ENCODE measurements around the gene RAB14.
"Not testable (repeated sequence)": the region's sequence is repeated elsewhere in the genome, so short reads cannot be mapped to it uniquely, and the experiment has no call there.

The RAB14 gene

DNA sequence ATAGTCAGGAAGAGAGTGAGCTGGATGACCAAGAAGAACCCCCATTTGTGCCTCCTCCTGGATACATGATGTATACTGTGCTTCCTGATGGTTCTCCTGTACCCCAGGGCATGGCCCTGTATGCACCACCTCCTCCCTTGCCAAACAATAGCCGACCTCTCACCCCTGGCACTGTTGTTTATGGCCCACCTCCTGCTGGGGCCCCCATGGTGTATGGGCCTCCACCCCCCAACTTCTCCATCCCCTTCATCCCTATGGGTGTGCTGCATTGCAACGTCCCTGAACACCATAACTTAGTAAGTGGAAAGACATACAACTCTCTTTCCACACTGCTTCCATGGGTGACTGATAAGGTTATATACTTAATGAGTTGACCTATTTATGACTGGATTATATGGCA lies 51.5 kb downstream of the RAB14 start:
- DNase-seq: no peak

DNA sequence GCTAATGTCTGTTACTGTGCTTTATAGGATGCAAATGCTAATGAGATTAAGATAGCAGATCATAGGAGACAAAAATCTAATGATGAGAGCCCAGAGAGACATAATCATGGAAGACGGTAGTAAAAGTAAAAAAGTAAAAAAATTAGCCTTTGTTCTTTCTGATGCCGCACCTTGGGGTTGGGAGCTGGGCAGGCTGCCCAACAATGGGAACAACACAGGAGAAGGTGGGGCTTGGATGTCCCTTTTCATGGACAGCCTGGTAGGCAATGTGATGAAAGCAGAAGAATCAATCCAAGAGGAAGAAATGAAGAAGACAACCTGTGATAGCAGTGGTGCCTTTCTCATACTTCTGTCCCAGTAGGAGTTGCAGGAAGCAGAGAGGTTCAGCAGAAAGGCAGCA lies 57.2 kb downstream of the RAB14 start:
- DNase-seq: no peak

DNA sequence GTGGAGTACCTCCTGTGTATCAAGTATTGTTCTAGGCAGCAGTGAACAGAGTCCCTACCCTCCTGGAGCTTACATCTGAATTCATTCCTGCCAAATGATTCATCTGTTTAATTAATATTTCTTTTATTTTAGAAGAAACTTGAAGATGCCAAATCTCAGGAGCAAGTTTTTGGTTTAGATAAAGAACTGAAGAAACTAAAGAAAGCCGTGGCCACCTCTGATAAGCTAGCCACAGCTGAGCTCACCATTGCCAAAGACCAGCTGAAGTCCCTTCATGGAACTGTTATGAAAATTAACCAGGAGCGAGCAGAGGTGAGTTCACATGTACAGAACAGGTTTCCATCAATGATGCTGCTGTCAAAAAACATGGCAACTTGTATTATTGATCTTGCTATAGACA lies 57.9 kb downstream of the RAB14 start:
- DNase-seq: no peak

DNA sequence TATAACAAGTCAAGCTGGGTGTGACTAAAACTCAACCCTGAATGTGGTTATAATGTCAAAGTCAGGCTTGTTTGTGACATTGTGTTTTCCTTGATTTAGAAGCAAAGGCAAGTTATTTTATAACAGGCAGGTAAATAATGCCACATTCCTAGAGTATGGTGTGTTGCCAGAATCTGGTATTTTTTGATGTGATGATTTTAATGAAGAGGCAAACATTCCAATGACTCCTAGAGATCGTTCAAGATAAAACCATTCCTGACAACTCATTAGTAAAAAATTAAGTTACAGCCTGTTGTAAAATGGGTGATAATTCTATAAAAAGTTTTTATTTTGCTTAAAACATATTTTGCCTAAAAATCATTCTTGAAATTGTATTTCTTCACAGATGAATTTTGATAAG lies 60.0 kb downstream of the RAB14 start:
- no peak for DNase-seq

DNA sequence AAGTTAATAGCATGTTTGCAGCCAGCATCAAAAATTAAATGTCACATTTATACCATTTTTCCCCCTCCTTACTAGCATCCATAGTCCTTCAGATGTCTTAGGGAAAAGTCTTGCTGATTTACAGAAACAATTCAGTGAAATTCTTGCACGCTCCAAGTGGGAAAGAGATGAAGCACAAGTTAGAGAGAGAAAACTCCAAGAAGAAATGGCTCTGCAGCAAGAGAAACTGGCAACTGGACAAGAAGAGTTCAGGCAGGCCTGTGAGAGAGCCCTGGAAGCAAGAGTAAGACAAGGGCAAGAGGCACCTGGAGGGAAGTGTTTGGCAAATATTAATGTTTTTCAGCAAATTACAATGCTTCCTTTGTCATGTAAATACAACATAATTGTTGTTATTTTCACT lies 60.4 kb downstream of the RAB14 start:
- no peak for DNase-seq

DNA sequence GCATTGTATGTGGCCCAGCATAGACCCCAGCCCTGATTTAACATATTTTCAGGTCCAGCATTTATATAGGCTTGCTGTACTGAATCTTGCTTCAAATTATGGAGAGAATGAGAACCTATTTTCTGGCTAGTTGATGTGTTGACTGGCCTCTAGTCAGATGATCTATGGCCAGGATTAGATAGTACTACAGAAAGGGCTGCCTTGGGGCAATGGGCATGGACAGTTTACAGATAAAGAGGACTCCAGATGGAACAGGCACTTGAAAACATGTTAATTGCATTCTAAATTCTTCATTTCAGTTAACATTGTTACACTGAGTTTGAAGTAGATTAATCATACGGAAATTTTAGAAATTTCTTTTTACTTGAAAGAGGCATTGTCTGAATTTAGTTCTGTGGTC lies 61.5 kb downstream of the RAB14 start:
- DNase-seq: no peak

DNA sequence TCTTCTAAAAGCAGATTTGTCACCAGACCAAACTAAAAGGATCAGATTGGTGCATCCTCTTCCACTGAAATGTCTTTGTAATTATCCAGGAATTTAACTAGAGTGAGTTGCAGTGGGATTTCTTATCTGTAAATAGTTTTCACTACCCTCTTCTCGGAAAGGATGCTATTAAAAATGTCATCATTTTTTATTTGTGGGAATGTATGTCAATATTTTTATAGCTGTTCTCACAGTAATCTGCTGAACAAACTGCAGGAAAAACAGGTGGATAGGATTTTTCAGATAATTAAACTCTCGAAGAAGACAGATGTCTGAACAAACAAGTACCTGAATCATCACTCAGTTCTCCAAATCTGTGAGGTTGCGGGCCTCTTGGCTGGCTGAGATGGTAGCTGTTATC lies 62.7 kb downstream of the RAB14 start:
- DNase-seq: no peak

DNA sequence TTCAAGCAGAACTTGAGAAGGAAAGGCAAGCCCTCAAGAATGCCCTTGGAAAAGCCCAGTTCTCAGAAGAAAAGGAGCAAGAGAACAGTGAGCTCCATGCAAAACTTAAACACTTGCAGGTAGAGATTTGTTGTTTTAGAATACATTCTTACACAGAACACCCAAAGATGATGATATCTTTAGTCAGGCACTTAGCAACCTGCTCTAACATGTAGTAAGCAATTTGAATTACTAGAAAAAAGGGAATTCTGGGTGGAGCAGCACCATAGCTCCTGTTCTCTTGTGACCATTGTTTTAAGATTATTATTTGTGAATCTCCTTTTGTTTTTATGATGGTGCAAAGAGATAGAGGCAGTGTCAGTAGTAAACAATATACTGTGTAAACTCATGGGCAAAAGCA lies 63.1 kb downstream of the RAB14 start:
- no peak for DNase-seq

DNA sequence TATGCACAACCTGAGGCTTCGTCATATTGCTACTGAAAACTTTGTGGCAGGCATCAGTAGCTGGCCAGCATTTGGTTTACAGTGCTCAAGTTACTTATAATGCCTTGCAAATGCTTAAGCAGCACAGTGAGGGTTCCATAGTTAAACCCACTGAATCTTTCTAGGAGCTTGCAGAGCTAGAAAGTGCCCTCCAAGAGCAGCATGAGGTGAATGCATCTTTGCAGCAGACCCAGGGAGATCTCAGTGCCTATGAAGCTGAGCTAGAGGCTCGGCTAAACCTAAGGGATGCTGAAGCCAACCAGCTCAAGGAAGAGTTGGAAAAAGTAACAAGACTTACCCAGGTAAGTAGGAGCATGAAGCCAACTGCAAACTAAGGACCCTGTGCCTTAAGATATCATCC lies 66.0 kb downstream of the RAB14 start:
- no peak for DNase-seq

DNA sequence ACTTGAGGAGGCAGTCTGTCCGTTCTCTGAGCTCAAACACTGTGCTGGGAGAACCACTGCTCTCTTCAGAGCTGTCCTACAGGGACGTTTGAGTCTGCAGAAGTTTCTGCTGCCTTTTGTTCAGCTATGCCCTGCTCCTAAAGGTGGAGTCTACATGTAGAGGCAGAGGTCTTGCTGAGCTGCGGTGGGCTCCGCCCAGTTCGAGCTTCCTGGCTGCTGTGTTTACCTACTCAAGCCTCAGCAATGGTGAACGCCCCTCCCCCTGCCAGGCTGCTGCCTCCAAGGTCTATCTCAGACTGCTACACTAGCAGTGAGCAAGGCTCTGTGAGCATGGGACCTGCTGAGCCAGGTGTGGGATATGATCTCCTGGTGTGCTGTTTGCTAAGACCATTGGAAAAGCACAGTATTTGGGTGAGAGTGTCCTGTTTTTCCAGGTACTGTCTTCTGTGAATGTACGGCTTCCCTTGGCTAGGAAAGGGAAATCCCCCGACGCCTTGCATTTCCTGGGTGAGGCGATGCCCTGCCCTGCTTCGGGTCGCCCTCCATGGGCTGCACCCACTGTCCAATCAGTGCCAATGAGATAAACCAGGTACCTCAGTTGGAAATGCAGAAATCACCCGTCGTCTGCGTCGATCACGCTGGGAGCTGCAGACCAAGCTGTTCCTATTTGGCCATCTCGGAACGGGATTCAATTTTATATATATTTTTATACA lies 68.4 kb downstream of the RAB14 start:
- no peak for DNase-seq

DNA sequence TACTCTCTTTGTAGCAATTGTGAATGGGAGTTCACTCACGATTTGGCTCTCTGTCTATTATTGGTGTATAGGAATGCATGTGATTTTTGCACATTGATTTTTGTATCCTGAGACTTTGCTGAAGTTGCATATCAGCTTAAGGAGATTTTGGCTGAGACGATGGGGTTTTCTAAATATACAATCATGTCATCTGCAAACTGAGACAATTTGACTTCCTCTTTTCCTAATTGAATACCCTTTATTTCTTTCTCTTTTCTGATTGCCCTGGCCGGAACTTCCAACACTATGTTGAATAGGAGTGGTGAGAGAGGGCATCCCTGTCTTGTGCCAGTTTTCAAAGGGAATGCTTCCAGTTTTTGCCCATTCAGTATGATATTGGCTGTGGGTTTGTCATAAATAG lies 72.3 kb downstream of the RAB14 start:
- DNase-seq: not testable (repeated sequence)

Measured in NCI-H1694 treated with DMSO at 0.1 percent for 48 hours (cell line).